Medulla oblongata (tissue), 1 donor: ENCODE data around the gene GOLGA6C.
"Not testable (repeated sequence)": the region's sequence is repeated elsewhere in the genome, so short reads cannot be mapped to it uniquely, and the experiment has no call there.

Experiments
- DNase-seq: peaks from one replicate; pipeline ENCODE4 v3.0.0-alpha.2; 2015; ENCODE audit errors: extremely low spot score

Gene GOLGA6C

DNA sequence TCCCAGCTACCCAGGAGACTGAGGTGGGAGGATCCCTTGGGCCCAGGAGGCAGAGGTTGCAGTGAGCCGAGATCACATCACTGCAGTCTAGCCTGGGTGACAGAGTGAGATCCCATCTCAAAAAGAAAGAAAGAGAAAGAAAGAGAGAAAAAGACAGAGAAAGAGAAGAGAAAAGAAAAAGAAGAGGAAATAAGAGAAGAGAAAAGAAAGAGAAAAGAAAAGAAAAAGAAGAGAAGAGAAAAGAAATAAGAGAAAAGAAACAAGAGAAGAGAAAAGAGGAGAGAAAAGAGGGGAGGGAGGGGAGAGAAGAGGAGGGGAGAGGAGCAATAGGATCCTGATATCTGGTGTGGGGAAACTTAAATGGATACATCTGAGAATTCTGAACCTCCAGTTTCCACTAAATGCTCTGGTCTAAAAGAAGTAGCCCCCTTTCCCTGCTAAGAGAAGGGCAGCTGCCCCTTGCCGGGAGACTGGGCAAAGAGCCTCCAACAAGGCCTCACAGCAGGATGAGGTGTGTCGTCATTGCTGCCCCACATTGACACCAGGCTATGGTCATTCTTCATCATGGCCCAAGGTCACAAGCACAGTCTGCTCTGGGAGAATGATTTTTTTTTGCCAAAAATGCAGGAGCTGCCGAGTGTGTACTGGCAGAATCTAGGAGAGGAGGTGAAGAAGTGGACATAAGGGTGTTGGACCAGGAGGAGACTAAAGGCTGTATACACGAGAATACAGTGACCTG lies 56.6 kb downstream of the GOLGA6C start:
- DNase-seq = no peak

GRCh38 chr15:75319231-75319897 lies 61.2 kb downstream of the GOLGA6C start:
- not testable (repeated sequence) for DNase-seq
